EH (cell line): ENCODE measurements around the gene ADH1B.
"Not testable (repeated sequence)": the region's sequence is repeated elsewhere in the genome, so short reads cannot be mapped to it uniquely, and the experiment has no call there.

Source experiments
- DNase-seq: peaks from one replicate; pipeline ENCODE4 v3.0.0-alpha.2; 2015; ENCODE audit warnings: low read depth

The ADH1B gene

DNA sequence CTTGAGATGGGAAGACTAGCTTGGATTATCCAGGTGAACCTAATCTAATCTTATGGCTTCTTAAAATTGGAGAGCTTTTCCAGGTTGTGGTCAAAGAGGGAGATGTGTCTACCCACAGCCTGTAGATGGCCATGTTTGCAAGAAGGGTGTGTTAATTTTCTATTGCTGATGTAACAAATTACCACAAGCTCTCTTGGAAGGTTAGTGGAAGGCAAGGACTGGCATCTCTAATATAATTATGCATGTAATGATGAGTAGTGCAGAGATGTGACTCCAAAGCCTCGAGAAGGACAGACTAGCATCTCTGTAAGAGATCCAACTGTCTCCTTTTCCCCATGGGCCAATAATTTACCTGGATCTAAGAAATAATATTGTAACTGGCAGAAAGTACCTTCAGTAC lies 3.2 kb upstream of the ADH1B start:
- peak; percentile 3 for DNase-seq

- peak; percentile 12 for DNase-seq
Measured at GRCh38 chr4:99323756-99324155, 2.6 kb upstream of the ADH1B start.

- DNase-seq, result not testable (repeated sequence)
Measured at GRCh38 chr4:99317811-99318210, 3.4 kb downstream of the ADH1B start.

DNA sequence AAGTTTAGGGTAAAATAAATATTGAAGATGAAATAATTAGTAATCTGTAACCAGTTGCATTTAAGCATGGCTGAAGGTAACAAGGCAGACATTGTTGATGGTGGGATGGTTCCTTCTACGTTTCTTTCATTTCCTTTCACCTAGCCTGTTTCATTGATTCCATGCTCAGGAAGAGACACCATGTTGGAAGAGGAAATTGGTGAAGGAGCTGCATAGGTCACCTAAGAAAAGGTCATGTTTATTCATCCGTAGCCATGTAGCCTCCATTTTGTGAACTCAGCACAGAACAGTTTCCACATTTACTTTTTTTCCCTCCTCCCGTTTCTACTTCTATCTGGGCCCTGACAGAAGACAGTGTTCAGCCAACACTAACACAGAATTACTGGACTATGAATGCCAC lies 3.8 kb downstream of the ADH1B start:
- DNase-seq, result no peak

DNA sequence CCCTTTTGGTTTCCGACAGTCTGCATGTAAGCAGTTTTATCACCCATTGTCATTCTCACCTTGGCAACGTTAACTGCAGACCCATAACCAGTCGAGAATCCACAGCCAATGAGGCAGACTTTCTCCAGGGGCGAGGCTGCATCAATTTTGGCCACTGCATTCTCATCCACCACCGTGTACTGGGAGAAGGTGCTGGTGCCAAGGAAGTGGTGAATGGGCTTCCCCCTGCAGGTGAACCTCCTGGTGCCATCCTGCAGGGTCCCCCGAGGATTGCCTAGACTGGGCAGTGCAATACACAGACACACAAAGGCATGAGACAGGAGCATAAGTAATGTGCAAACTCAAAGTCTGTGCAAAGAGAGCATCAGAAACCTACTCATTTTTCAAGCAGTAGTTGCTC lies 5.4 kb downstream of the ADH1B start:
- no peak for DNase-seq

DNA sequence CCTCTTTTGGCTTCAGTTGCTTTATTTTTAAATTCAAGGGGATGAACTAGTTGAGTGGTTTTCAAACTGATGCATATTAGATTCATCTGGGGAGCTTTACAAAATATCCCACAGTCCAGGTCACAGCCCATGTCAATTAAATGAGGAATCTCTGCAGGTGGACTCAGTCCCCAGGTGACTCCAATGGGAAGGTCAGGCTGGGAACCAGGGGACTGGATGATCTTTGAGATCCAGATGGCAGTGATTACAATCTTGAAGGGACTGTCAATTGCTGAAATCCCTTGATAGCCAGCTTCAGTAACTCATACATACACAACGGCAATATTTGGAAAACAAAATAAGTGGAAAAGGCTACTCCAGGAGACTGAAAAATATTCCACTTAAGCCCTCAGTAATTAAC lies 7.0 kb downstream of the ADH1B start:
- no peak for DNase-seq

GRCh38 chr4:99310389-99310788 lies 10.8 kb downstream of the ADH1B start:
- no peak for DNase-seq

- DNase-seq, result no peak
Measured at GRCh38 chr4:99305638-99306400, 15.4 kb downstream of the ADH1B start.

DNA sequence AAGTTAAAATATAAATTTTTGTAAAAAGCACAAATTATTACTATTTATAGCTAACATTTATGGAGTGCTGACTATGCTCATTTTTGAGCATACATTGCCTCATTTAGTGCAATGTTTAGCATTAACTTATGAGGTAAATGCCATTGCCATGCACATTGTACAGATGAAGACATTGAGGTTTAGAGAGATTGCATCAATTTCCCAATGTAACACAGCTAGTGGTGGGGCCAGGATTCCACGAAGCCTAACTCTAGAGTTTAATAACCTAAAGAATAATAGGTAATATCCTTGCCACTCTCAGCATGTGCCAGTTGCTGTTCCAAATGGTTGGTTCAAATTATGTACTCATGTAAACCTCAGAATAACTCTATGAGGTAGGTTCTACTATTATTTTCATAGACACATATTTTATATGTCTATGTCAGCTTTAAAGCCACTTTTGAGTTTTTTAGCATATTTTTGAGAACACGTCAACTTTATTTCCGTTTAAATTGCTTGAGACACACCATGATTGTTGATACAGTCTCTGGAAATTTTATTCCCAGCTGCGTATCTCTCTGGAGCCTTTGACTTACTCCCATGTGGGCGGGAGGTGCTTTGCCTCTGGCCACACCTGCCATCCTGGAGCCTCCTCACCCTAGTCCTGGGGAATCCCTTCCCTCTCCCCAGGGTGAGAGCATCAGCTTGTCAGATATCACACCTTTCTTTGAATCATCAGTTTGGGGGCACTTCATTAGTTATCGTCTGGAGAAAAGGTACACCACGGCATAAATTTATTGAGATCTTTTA lies 19.6 kb downstream of the ADH1B start:
- DNase-seq, result peak; percentile 41

DNA sequence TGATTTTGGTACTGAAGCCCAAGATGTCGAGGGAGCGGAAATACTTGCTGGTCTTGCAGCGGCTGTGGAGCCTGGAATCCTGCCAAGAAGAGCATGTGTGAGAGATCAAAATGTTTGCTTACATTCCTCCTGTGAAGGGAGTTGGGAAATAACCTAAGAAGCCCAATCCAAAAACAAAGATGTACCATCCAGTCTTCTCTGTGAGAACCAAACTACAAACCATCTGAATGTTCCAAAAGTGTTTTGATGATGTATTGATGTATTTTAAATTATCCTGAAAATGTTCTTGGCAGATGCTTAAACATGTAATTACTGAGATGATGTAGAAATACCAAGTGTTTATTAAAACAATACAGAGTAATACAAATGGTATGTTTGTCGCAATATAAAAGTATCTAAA lies 20.3 kb downstream of the ADH1B start:
- peak; percentile 95 for DNase-seq

GRCh38 chr4:99293357-99293756 lies 27.8 kb downstream of the ADH1B start:
- peak; percentile 1 for DNase-seq

DNA sequence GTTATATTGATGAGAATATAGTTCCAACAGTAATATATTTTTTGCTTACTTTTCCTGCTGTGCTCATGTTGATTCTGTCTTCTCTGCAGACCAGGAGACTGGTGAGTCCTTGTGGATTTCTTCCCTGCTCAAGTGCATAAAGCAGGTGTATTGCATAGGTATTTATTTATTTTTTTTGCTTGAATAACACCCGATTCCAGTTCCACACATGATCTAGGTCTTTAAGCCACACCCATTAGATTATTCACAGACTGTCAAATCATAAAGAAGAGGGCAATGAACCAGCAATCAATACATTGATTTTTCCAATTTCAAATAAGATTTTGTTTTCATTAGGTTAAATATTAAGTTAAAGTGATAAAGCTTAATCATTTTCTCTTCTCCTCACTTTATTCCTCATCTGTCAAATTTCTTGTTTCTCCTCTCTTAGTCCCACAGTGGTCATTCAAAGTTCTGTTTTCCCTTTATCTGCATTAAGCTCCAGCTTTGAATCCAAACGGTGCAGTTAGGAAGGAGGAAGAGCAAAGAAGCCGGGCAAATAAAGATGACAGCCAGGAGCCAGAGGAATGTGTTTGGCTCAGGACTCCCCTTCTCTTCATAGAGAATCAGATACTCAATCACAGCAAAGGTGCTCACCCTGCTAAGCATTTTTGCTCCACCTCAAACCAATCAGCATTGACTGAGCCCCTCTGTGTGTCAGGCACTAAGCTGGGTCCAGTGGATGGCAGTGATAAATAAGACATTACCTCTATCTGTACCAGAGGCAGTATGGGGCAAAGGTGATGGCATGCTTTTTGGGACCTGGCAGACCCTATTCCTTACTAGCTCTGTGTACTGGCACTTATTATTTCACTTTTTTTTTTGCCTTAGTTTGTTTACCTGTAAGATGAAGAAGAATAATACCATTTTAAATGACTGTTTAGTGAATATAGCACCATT lies 30.1 kb downstream of the ADH1B start, which contains the start of gene ADH1A:
Gene ADH1A, minus strand, starts transcription at position 138 of the 939 bp plus-strand sequence. Its CDS starts 71 bp downstream, at position 67.
- DNase-seq, result no peak

- DNase-seq, result no peak
Measured at GRCh38 chr4:99285387-99285786, 35.8 kb downstream of the ADH1B start.

- no peak for DNase-seq
Measured at GRCh38 chr4:99282731-99283130, 38.5 kb downstream of the ADH1B start.

- no peak for DNase-seq
Measured at GRCh38 chr4:99281261-99281660, 39.9 kb downstream of the ADH1B start.

DNA sequence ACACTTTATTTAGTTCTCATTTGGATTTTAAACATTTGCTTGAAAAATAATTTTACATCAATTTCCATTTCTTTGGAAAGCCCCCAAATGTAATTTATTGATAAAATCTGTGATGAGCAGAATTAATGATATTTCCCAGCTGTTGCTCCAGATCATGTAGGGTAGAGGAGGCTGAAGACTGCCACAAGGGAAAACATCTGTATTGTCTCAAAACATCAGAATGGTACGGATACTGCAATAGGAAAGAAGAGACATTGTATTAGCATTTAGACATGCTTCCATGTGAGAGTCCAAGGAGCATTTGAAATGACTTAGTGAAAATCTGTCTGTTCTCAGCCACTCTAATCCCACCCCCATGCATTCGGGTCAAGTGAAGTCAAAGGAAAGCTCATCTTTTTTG lies 44.8 kb downstream of the ADH1B start:
- DNase-seq, result no peak

GRCh38 chr4:99275885-99276284 lies 45.3 kb downstream of the ADH1B start:
- no peak for DNase-seq

GRCh38 chr4:99275050-99275449 lies 46.2 kb downstream of the ADH1B start:
- DNase-seq, result no peak

- no peak for DNase-seq
Measured at GRCh38 chr4:99273704-99274103, 47.5 kb downstream of the ADH1B start.

- peak; percentile 5 for DNase-seq
Measured at GRCh38 chr4:99264927-99265326, 56.3 kb downstream of the ADH1B start.
